MM.1S (cell line): ENCODE data around the gene CXorf49.

Experiments used
- DNase-seq: peaks from one replicate; pipeline ENCODE4 v3.0.0-alpha.2; 2015
- H2AFZ ChIP-seq: fragments of 300-600 bp; sonication (generic); 2 replicates; pipeline ENCODE4 v1.6.0; 2016; ENCODE audit warnings: antibody characterized with exemption, low read length
- H3F3A ChIP-seq: fragments of 300-600 bp; sonication (generic); 2 replicates; pipeline ENCODE4 v1.6.1; 2016; ENCODE audit warnings: mild to moderate bottlenecking, antibody characterized with exemption, low read length, moderate library complexity, mixed read lengths; ENCODE audit not compliant: insufficient read depth
- H3K27ac ChIP-seq: fragments of 300-600 bp; sonication (generic); 2 replicates; pipeline ENCODE4 v1.5.1; 2016; ENCODE audit warnings: mild to moderate bottlenecking, low read length
- H3K27me3 ChIP-seq: fragments of 300-600 bp; sonication (generic); replicated peaks from 2 replicates; pipeline ENCODE4 v1.6.0; 2016; ENCODE audit warnings: low read length; ENCODE audit not compliant: insufficient read depth
- H3K36me3 ChIP-seq: fragments of 300-600 bp; sonication (generic); replicated peaks from 2 replicates; pipeline ENCODE4 v1.6.1; 2016; ENCODE audit warnings: mild to moderate bottlenecking, low read length, mixed read lengths; ENCODE audit not compliant: insufficient read depth
- H3K4me1 ChIP-seq: fragments of 300-600 bp; sonication (generic); 2 replicates; pipeline ENCODE4 v1.6.1; 2016; ENCODE audit warnings: low read length, mixed read lengths
- H3K4me2 ChIP-seq: fragments of 300-600 bp; sonication (generic); 2 replicates; pipeline ENCODE4 v1.6.0; 2016; ENCODE audit warnings: low read depth, low read length
- H3K4me3 ChIP-seq: fragments of 300-600 bp; sonication (generic); 2 replicates; pipeline ENCODE4 v1.5.1; 2016; ENCODE audit warnings: low read length, mixed read lengths
- H3K79me2 ChIP-seq: fragments of 300-600 bp; sonication (generic); 2 replicates; pipeline ENCODE4 v1.6.1; 2016; ENCODE audit warnings: mixed run types, low read length, mixed read lengths
- H3K9ac ChIP-seq: fragments of 300-600 bp; sonication (generic); 2 replicates; pipeline ENCODE4 v1.6.1; 2016; ENCODE audit warnings: low read length, mixed read lengths
- H3K9me2 ChIP-seq: fragments of 300-600 bp; sonication (generic); replicated peaks from 2 replicates; pipeline ENCODE4 v1.6.1; 2016; ENCODE audit warnings: mild to moderate bottlenecking, low read length, mixed read lengths; ENCODE audit not compliant: insufficient read depth
- H3K9me3 ChIP-seq: fragments of 300-600 bp; sonication (generic); replicated peaks from 2 replicates; pipeline ENCODE4 v1.6.1; 2016; ENCODE audit warnings: mild to moderate bottlenecking, low read length, mixed read lengths; ENCODE audit not compliant: insufficient read depth
- H4K20me1 ChIP-seq: fragments of 300-600 bp; sonication (generic); 2 replicates; pipeline ENCODE4 v1.6.1; 2016; ENCODE audit warnings: mild to moderate bottlenecking, low read length, moderate library complexity, mixed read lengths; ENCODE audit not compliant: insufficient read depth
- CTCF ChIP-seq: fragments of 300-600 bp; sonication (generic); IDR thresholded peaks from 2 replicates; pipeline ENCODE4 v1.5.1; 2016; ENCODE audit warnings: antibody characterized with exemption, low read length, mixed read lengths
- EZH2 ChIP-seq: fragments of 300-600 bp; sonication (generic); optimal IDR thresholded peaks from 2 replicates; pipeline ENCODE3; 2017; ENCODE audit warnings: low read depth, mild to moderate bottlenecking, antibody characterized with exemption, low read length, mixed read lengths
- EZH2phosphoT487 ChIP-seq: fragments of 300-600 bp; sonication (generic); IDR thresholded peaks from 2 replicates; pipeline ENCODE4 v1.6.1; 2018; ENCODE audit warnings: antibody characterized with exemption, low read length

Gene CXorf49

GRCh38 chrX:71669492-71669891 is 48.6 kb downstream of the CXorf49 start:
- TF ChIP-seq EZH2phosphoT487: no peak
- TF ChIP-seq EZH2: no peak
- no peak for TF ChIP-seq CTCF
- Histone ChIP-seq H3K4me2 (no peak overlapping the region), H3K9me3 (no peaks in the 10 kb centered on the region), H3K4me1 (peaks cover 8% of the 10 kb centered on the region), H3K9me2 (no peaks in the 10 kb centered on the region), H3K4me3 (no peak overlapping the region), H3K36me3 (no peaks in the 10 kb centered on the region), H3F3A (peaks cover 7% of the 10 kb centered on the region; the same call in 1 of the 2 replicates), H2AFZ (no peak overlapping the region), H3K27ac (no peak overlapping the region), H4K20me1 (no peaks in the 10 kb centered on the region), H3K9ac (no peak overlapping the region), H3K27me3 (no peaks in the 10 kb centered on the region), H3K79me2 (no peaks in the 10 kb centered on the region)
- DNase-seq: no peak

- Histone ChIP-seq H3K9me3 (no peaks in the 10 kb centered on the region), H3F3A (peaks cover 13% of the 10 kb centered on the region), H2AFZ (no peak overlapping the region), H3K79me2 (no peaks in the 10 kb centered on the region), H3K4me3 (no peak overlapping the region), H4K20me1 (no peaks in the 10 kb centered on the region), H3K4me2 (no peak overlapping the region), H3K9me2 (no peaks in the 10 kb centered on the region), H3K27ac (no peak overlapping the region), H3K36me3 (no peaks in the 10 kb centered on the region), H3K27me3 (no peaks in the 10 kb centered on the region), H3K9ac (no peak overlapping the region), H3K4me1 (peaks cover 15% of the 10 kb centered on the region)
- TF ChIP-seq CTCF (no peak), EZH2phosphoT487 (no peak), EZH2 (no peak)
- DNase-seq: no peak
These were observed 49.9 kb downstream of the CXorf49 start for GRCh38 chrX:71668248-71668595.

GRCh38 chrX:71667328-71668247 is 50.5 kb downstream of the CXorf49 start, which contains the start of gene LOC101059915:
Gene LOC101059915 (plus strand): TSS chrX:71667546.
- H3K9me2 ChIP-seq: no peaks in the 10 kb centered on the region
- H3K9me3 ChIP-seq: no peaks in the 10 kb centered on the region
- no peaks in the 10 kb centered on the region for H3K27me3 ChIP-seq
- H3K4me3 ChIP-seq: no peak within 1 kb of the TSS
- peaks cover 18% of the 10 kb centered on the region for H3K4me1 ChIP-seq
- peaks cover 13% of the 10 kb centered on the region for H3F3A ChIP-seq
- no peak within 1 kb of the TSS for H2AFZ ChIP-seq
- H3K27ac ChIP-seq: no peak within 1 kb of the TSS
- TF ChIP-seq EZH2 (no peak), CTCF (no peak), EZH2phosphoT487 (no peak)
- no peaks in the 10 kb centered on the region for H4K20me1 ChIP-seq
- H3K79me2 ChIP-seq: no peaks in the 10 kb centered on the region
- no peak for DNase-seq
- no peak within 1 kb of the TSS for H3K9ac ChIP-seq
- no peak within 1 kb of the TSS for H3K4me2 ChIP-seq
- H3K36me3 ChIP-seq: no peaks in the 10 kb centered on the region
